Fibroblast of pulmonary artery (primary cell): ENCODE measurements around the gene COX6A2.
A peak's percentile ranks its signal among the peaks of the same experiment; 100 is the strongest.

Experiments
- DNase-seq: peaks from one replicate; pipeline ENCODE4 v3.0.0-alpha.2; 2010; ENCODE audit warnings: low read depth
- H3K4me3 ChIP-seq: replicated peaks from 2 replicates; pipeline ENCODE4 v1.5.1; 2011; ENCODE audit warnings: low read depth, mild to moderate bottlenecking, control low read depth, low read length, moderate library complexity
- CTCF ChIP-seq: IDR thresholded peaks from 2 replicates; pipeline ENCODE4 v1.5.1; 2011; ENCODE audit warnings: mild to moderate bottlenecking, control low read depth, low read length, inconsistent platforms; ENCODE audit errors: missing control alignments

The COX6A2 gene

GRCh38 chr16:31461201-31461920, 33.2 kb upstream of the COX6A2 start:
- no peak for TF ChIP-seq CTCF
- no peak for DNase-seq
- no peak overlapping the region for H3K4me3 ChIP-seq

GRCh38 chr16:31460582-31461002, 32.4 kb upstream of the COX6A2 start:
- H3K4me3 ChIP-seq, result peak overlapping the region; percentile 66
- TF ChIP-seq CTCF, result peak; percentile 80
- DNase-seq, result peak; percentile 77

- peak; percentile 100 for DNase-seq
Measured at GRCh38 chr16:31459687-31460581, 31.8 kb upstream of the COX6A2 start.

GRCh38 chr16:31458844-31459686, 30.9 kb upstream of the COX6A2 start, which contains the start of gene ARMC5:
TSS of gene ARMC5 (plus strand) at chr16:31459501. CDS start at chr16:31459525, 24 bp downstream.
- H3K4me3 ChIP-seq, result peak within 1 kb of the TSS; percentile 86
- DNase-seq, result peak; percentile 99
- peak; percentile 41 for TF ChIP-seq CTCF

More at GRCh38 chr16:31459687-31460581, 31.8 kb upstream of the COX6A2 start:
- TF ChIP-seq CTCF, result no peak
- H3K4me3 ChIP-seq, result peak overlapping the region; percentile 86

- peak; percentile 19 for TF ChIP-seq CTCF
- DNase-seq, result peak; percentile 46
- peak overlapping the region; percentile 86 for H3K4me3 ChIP-seq
Measured at GRCh38 chr16:31458073-31458843, 30.1 kb upstream of the COX6A2 start.

GRCh38 chr16:31456988-31457360, 28.8 kb upstream of the COX6A2 start:
- TF ChIP-seq CTCF, result no peak
- H3K4me3 ChIP-seq, result peak overlapping the region; percentile 12
- no peak for DNase-seq
